Measurements from ENCODE around the gene CCDC187. TPM values are rescaled to one million over a fixed set of nuclear protein-coding genes. Genes with fewer than 3 reads are reported as not detected.

Gene CCDC187
- total and polyA plus RNA-seq, 2 of the 13 experiments (the other 11 are each of a cell fraction or from before 2014, with no cell fraction given), result 0.03 to 0.13 TPM

GRCh38 chr9:136289651-136290507 is 14.0 kb downstream of the CCDC187 start (continued):
- TF ChIP-seq WIZ (CRISPR knock-in tag; IDR thresholded peaks at IDR 0.05) (no peak), TBX2 (CRISPR knock-in tag; IDR thresholded peaks at IDR 0.05; ENCODE audit: borderline replicate concordance) (no peak), IKZF1 (IDR thresholded peaks at IDR 0.05) (no peak), PRPF4 (IDR thresholded peaks at IDR 0.05; ENCODE audit: low read depth, low read length, poor library complexity, severe bottlenecking) (no peak), CCAR2 (optimal IDR thresholded peaks at IDR 0.05; ENCODE audit: low read depth, low read length) (no peak), ZBTB1 (CRISPR knock-in tag; IDR thresholded peaks at IDR 0.05; ENCODE audit: borderline replicate concordance) (no peak), CREB1 (IDR thresholded peaks at IDR 0.05) (no peak), CREB1 (CRISPR knock-in tag; IDR thresholded peaks at IDR 0.05) (no peak), ZNF282 (IDR thresholded peaks at IDR 0.05; ENCODE audit: partially characterized antibody) (no peak), KLF9 (CRISPR knock-in tag; IDR thresholded peaks at IDR 0.05; ENCODE audit: low read depth) (no peak), GATAD1 (CRISPR knock-in tag; IDR thresholded peaks at IDR 0.05) (peak; percentile 52; the same call in 1 of the 2 replicates), ZMAT3 (CRISPR knock-in tag; conservative IDR thresholded peaks at IDR 0.05) (no peak), ZFX (CRISPR knock-in tag; IDR thresholded peaks at IDR 0.05; ENCODE audit: low read depth) (peak; percentile 24; the same call in 1 of the 2 replicates), ARID2 (CRISPR knock-in tag; IDR thresholded peaks at IDR 0.05; ENCODE audit: borderline replicate concordance) (no peak), CTCF (CRISPR knock-in tag; IDR thresholded peaks at IDR 0.05) (peak; percentile 52), NR3C1 (CRISPR knock-in tag; IDR thresholded peaks at IDR 0.05) (no peak), MXI1 (IDR thresholded peaks at IDR 0.05; ENCODE audit: borderline replicate concordance, low read depth, low read length) (no peak), NCOR1 (IDR thresholded peaks at IDR 0.05; ENCODE audit: borderline replicate concordance, low read length) (no peak), E2F5 (CRISPR knock-in tag; conservative IDR thresholded peaks at IDR 0.05) (no peak), THAP11 (CRISPR knock-in tag; IDR thresholded peaks at IDR 0.05) (peak; percentile 49; the same call in 1 of the 2 replicates), ZSCAN20 (CRISPR knock-in tag; IDR thresholded peaks at IDR 0.05; ENCODE audit: borderline replicate concordance) (no peak), RBM39 (IDR thresholded peaks at IDR 0.05; ENCODE audit: low read depth, low read length, poor library complexity, severe bottlenecking) (no peak), ZC3H13 (CRISPR knock-in tag; IDR thresholded peaks at IDR 0.05) (no peak), ZNF337 (CRISPR knock-in tag; IDR thresholded peaks at IDR 0.05; ENCODE audit: borderline replicate concordance, low read depth) (no peak), NPAS2 (CRISPR knock-in tag; IDR thresholded peaks at IDR 0.05; ENCODE audit: borderline replicate concordance) (no peak)
- TF ChIP-seq, protein P1, sequence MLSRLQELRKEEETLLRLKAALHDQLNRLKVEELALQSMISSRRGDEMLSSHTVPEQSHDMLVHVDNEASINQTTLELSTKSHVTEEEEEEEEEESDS (CRISPR knock-in tag; IDR thresholded peaks at IDR 0.05; ENCODE audit: borderline replicate concordance), result no peak
- TF ChIP-seq, protein P2, sequence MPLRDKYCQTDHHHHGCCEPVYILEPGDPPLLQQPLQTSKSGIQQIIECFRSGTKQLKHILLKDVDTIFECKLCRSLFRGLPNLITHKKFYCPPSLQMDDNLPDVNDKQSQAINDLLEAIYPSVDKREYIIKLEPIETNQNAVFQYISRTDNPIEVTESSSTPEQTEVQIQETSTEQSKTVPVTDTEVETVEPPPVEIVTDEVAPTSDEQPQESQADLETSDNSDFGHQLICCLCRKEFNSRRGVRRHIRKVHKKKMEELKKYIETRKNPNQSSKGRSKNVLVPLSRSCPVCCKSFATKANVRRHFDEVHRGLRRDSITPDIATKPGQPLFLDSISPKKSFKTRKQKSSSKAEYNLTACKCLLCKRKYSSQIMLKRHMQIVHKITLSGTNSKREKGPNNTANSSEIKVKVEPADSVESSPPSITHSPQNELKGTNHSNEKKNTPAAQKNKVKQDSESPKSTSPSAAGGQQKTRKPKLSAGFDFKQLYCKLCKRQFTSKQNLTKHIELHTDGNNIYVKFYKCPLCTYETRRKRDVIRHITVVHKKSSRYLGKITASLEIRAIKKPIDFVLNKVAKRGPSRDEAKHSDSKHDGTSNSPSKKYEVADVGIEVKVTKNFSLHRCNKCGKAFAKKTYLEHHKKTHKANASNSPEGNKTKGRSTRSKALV (CRISPR knock-in tag; IDR thresholded peaks at IDR 0.05), result no peak
